Small intestine (tissue), 7 donors: ENCODE data around the gene AFAP1. TPM values are rescaled to one million over a fixed set of nuclear protein-coding genes. Genes with fewer than 3 reads are reported as not detected.

Experiments used
- DNase-seq, 2 donors: peaks; one replicate each; pipeline versions ENCODE4 v3.0.0 to v3.0.0-alpha.2; 2013
- FAIRE-seq: peaks from 2 replicates; lab custom pipeline; 2012; peaks lifted over from hg19 to GRCh38; lab: Jason Lieb, UNC
- H3K27ac ChIP-seq, 3 donors: one replicate each; pipeline ENCODE4 v1.5.1; 2013; ENCODE audit warnings: low read length in 2 of 3, mild to moderate bottlenecking in 2 of 3, control low read depth in 1 of 3, inconsistent platforms in 1 of 3, low read depth in 1 of 3, moderate library complexity in 1 of 3
- H3K27me3 ChIP-seq, 3 donors: one replicate each; pipeline ENCODE4 v1.6.1; 2013; ENCODE audit warnings: low read length in 3 of 3, inconsistent platforms in 1 of 3; ENCODE audit not compliant: control insufficient read depth in 3 of 3, insufficient read depth in 3 of 3
- H3K36me3 ChIP-seq, 3 donors: one replicate each; pipeline ENCODE4 v1.6.1; 2013; ENCODE audit warnings: low read length in 3 of 3, inconsistent platforms in 1 of 3, low read depth in 1 of 3, mild to moderate bottlenecking in 1 of 3, moderate library complexity in 1 of 3; ENCODE audit not compliant: control insufficient read depth in 3 of 3, insufficient read depth in 2 of 3
- H3K4me1 ChIP-seq, 3 donors: one replicate each; pipeline ENCODE4 v1.6.1; 2013; ENCODE audit warnings: low read length in 2 of 3, inconsistent platforms in 1 of 3, low read depth in 1 of 3, mild to moderate bottlenecking in 1 of 3, moderate library complexity in 1 of 3; ENCODE audit not compliant: control insufficient read depth in 3 of 3, insufficient read depth in 2 of 3
- H3K4me3 ChIP-seq, 3 donors: one replicate each; pipeline ENCODE4 v1.5.1; 2013; ENCODE audit warnings: low read length in 3 of 3, control low read depth in 1 of 3, inconsistent platforms in 1 of 3, low read depth in 1 of 3, mild to moderate bottlenecking in 1 of 3, moderate library complexity in 1 of 3
- H3K9me3 ChIP-seq, 2 donors: one replicate each; pipeline ENCODE4 v1.6.1; 2013; ENCODE audit warnings: low read depth in 1 of 2, low read length in 1 of 2; ENCODE audit not compliant: control insufficient read depth in 2 of 2, insufficient read depth in 1 of 2
- WGBS, 3 donors: extraction: QIAGEN DNeasy Blood & Tissue Kit; methylation state at CpG; one replicate each; pipeline ENCODE4 v1.1.7; 2013; 5-methylcytosine and 5-hydroxymethylcytosine counted together
- polyA plus RNA-seq, 4 donors: library from polyadenylated mRNA; stranded (reverse) in 3 of 4; unstranded in 1 of 4; fragments of 200-250 nt in 3 of 4; fragments of 120-200 nt in 1 of 4; gene quantifications; one replicate each; pipeline versions ENCODE4 v1.2.1 to v1.2.3, GENCODE V29; 2013
- donor health status: healthy with polysubstance abuse.
- donor health status: control.
- donor health status: control.
- donor health status: Bipolar disorder and iron deficiency.
- donor health status: healthy.

Gene AFAP1
- polyA plus RNA-seq, 4 donors = 2.2 to 14.0 (median 6.7) TPM

DNA sequence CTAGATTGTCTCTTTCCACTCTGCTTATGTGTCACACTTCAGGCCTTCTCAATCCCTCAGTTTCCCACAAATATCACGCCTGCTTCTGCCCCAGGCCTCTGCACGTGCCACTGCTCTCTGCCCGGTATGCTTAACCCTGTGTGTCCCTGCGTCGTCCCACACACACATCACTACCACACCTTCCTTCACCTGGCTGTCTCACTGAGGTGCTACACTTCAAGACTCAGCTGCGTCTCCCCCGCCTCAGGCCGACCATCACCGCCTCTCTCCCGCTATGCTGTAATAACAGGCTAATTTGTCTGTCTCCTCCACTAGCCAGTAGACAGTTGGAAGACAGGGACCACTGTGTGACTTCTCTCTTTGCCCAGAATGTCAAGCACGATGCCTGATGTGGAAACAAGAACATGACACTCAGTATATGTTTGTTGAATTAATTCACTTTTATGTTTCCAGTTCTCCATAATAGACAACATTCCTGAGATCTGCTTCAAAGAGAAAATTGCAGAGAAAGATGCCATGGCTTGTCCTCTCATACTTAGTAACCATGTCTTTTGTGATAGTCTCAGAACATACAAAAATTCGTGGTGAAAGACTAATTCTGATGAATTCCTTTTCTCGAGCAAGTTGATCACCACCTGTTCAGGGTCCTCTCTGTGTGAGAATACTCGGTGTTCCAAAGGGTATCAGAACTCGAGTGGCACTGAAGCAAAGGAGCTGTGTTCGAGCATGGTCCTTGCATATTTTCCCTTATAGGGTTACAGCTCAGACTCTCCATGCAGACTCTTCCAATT lies 54.2 kb downstream of the AFAP1 start:
- FAIRE-seq = no peak
- H3K27me3 ChIP-seq = no peaks in the 10 kb centered on the region
- peak overlapping the region in 2 of 3 donors; percentile 13 to 23 for H3K27ac ChIP-seq
- H3K9me3 ChIP-seq = peaks cover 0 to 19% of the 10 kb centered on the region in 2 donors
- H3K4me3 ChIP-seq = no peak overlapping the region
- 82 to 87% (median 87%) methylated on average over 16 of the region's 16 CpGs for WGBS, 3 donors
- no peaks in the 10 kb centered on the region for H3K4me1 ChIP-seq
- H3K36me3 ChIP-seq = peaks cover 0 to 5% (median 0%) of the 10 kb centered on the region in 3 donors
- no peak for DNase-seq

DNA sequence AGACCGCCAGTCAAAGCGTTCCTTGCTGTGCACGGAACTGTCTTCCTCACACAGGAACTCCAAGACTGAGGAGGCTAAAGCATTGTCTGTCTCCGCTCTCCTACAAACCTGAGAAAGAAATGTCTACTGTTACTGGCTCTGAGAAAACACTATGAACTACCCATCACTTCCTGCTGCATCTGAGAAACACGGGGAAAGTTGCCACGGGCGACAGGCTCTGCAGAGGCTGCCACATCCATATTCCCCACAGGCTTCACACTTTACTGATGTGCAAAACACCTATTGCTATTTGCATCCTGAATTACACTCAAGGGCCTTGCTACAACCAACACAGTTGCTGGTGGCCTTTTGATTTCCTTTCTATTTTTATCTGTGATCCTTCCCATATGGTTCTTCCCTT lies 59.0 kb downstream of the AFAP1 start:
- Histone ChIP-seq H3K27me3 (no peaks in the 10 kb centered on the region), H3K9me3 (peaks cover 0 to 3% of the 10 kb centered on the region in 2 donors), H3K4me1 (peaks cover 0 to 5% (median 0%) of the 10 kb centered on the region in 3 donors), H3K27ac (no peak overlapping the region), H3K36me3 (peaks cover 0 to 5% (median 0%) of the 10 kb centered on the region in 3 donors), H3K4me3 (no peak overlapping the region)
- no peak for FAIRE-seq
- WGBS, 3 donors = 79 to 85% (median 83%) methylated on average over 7 of the region's 7 CpGs
- no peak for DNase-seq

DNA sequence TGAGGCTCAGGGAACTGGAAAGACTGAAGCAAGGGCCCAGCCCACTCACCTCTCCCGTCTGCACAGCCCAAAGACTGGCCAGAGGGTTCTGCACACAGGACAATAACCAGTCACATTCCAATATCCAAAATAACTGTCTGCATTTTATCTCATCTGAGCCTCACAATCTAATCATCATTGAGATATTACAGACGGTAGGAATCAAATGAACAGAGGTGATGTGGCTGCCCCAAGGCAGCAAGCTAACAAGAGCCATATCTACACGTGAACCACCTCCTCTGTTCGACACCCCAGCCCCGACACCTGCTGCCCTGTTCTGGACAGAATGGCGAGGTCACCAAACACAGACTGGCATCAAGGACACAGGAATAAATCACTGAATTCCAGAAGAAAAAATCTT lies 60.5 kb downstream of the AFAP1 start:
- H3K27ac ChIP-seq = no peak overlapping the region

DNA sequence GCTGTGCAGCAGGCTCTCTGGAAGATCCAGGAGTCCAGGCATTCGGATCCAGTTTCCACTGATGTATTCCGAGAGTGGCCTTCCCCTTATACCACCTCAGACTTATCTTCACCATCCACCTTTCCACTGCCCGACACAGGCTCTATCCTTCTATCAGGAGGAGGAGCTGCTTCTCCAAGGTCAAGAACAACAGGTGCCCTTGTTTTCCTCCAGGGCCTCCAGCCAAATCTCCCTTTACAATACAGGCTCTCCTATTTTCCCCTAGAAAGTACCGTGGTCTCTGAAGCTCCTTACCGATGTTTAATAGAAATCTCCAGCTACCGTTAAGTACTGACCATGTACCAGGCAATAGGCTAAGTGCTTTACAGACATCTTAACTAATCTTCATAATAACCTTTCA lies 61.3 kb downstream of the AFAP1 start:
- H3K9me3 ChIP-seq = no peaks in the 10 kb centered on the region
- no peaks in the 10 kb centered on the region for H3K27me3 ChIP-seq
- WGBS, 3 donors = 31 to 65% (median 49%) methylated on average over 6 of the region's 6 CpGs
- no peaks in the 10 kb centered on the region for H3K36me3 ChIP-seq
- H3K4me1 ChIP-seq = peaks cover 0 to 5% (median 0%) of the 10 kb centered on the region in 3 donors
- H3K27ac ChIP-seq = no peak overlapping the region
- H3K4me3 ChIP-seq = no peak overlapping the region
- FAIRE-seq (no peak), DNase-seq (no peak)

More for the DNA sequence above, 60.5 kb downstream of the AFAP1 start:
- DNase-seq (no peak), FAIRE-seq (no peak)
- Histone ChIP-seq H3K9me3 (peaks cover 0 to 3% of the 10 kb centered on the region in 2 donors), H3K36me3 (peaks cover 0 to 3% (median 0%) of the 10 kb centered on the region in 3 donors), H3K4me3 (no peak overlapping the region), H3K27me3 (no peaks in the 10 kb centered on the region), H3K4me1 (peaks cover 0 to 5% (median 0%) of the 10 kb centered on the region in 3 donors)
- 57 to 77% (median 73%) methylated on average over 6 of the region's 6 CpGs for WGBS, 3 donors

DNA sequence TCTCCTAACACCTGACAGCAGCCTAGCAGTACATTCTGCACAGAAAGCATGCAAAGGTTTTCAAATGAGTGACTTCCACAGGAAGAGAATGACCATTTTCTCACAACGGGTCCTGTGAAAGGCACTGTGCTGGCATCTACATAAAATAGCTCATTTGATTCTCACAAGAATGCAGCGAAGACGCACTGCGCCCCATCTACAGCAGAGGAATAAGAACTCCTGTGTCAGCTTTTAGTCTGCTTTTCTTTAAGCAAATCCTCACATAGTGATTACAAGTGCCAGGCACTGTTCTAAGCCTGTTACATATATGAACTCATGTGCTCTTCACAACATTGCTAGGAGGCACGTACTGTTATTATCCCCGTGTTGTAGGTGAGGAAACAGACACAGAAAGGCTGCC lies 62.5 kb downstream of the AFAP1 start:
- FAIRE-seq = no peak
- peaks cover 0 to 5% (median 0%) of the 10 kb centered on the region in 3 donors for H3K4me1 ChIP-seq
- no peaks in the 10 kb centered on the region for H3K9me3 ChIP-seq
- no peak overlapping the region for H3K4me3 ChIP-seq
- peak overlapping the region in 2 of 3 donors; percentile 12 to 19 for H3K27ac ChIP-seq
- no peaks in the 10 kb centered on the region for H3K36me3 ChIP-seq
- H3K27me3 ChIP-seq = no peaks in the 10 kb centered on the region
- no peak for DNase-seq
- WGBS, 3 donors = 79 to 87% (median 81%) methylated on average over 6 of the region's 6 CpGs

DNA sequence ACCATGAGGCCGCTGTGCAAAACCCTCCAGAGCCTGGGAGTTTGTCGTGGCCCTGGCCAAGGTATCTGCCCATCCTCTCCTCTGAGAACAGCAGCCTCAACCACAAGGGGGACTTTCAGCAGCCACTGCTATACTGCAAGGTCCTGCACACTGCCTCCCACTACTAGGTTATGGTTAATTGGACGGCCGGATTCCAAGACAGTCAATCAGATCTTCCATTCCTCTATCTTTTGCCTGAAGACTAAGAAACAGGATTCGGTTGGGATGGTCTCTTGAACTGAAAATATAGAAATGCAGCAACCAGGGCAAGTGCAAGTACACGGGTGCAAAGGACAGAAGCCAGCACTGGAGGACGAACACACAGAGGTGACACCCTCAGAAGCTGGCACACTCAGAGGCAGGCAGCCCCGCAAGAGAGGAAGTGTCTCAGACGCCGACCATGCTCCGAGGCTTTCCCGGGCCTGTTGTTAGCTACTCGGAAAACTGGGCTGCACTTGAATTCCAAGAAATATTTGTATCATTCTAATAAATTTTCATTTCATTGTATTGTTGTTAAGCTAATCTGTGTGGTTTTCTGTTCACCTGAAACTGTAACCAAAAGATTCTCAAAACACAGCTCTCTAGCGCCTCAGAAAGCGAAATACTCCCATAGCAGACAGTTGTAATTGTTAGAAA lies 63.3 kb downstream of the AFAP1 start:
- Histone ChIP-seq H3K4me3 (no peak overlapping the region), H3K4me1 (peaks cover 0 to 8% (median 0%) of the 10 kb centered on the region in 3 donors), H3K9me3 (peaks cover 0 to 1% of the 10 kb centered on the region in 2 donors), H3K36me3 (peaks cover 0 to 2% (median 0%) of the 10 kb centered on the region in 3 donors), H3K27ac (peak overlapping the region in 2 of 3 donors; percentile 42 to 59), H3K27me3 (no peaks in the 10 kb centered on the region)
- FAIRE-seq (no peak), DNase-seq (peak in 1 of 2 donors; percentile 36)
- 47 to 69% (median 67%) methylated on average over 15 of the region's 15 CpGs for WGBS, 3 donors

DNA sequence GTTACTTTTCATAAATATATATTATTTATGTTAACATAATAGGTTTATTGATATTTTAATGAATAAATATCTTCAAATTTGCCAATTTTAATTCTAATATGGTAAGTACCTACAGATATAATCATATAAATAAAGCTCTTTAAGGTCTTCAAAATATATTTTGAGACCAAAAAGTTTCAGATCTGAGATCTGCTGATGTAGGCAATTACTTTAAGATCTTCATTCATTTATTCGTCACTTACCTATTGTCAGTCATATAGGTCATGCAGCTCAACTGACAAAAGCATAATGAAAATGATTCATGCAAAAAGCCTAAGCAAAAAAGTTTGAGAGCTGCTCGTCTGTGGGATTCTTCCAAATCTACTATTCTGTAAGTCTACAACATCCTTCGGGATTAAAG lies 64.8 kb downstream of the AFAP1 start:
- Histone ChIP-seq H3K27ac (no peak overlapping the region), H3K4me1 (peaks cover 0 to 9% (median 0%) of the 10 kb centered on the region in 3 donors), H3K36me3 (peaks cover 0 to 15% (median 0%) of the 10 kb centered on the region in 3 donors), H3K4me3 (no peak overlapping the region), H3K9me3 (peaks cover 0 to 5% of the 10 kb centered on the region in 2 donors), H3K27me3 (no peaks in the 10 kb centered on the region)
- no peak for DNase-seq
- 92 to 95% (median 93%) methylated on average over 3 of the region's 3 CpGs for WGBS, 3 donors
- FAIRE-seq = no peak

DNA sequence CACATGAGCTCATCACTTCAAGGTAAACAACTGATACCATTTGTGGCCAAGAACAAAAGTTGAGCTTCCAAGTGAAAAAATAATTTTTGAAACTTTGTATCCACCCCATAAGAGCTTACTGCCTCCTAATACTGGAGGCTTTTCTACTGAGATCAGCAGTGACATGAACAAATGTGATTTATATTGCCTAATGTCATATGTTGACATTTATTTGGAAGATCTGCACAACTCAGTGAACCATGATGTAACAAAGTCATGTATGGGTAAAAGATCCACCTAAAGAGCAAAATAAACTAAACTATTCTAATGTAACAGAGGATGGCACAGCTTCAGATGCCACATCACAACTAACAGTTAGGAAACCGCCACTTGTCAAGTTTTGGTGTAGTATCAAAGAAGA lies 65.8 kb downstream of the AFAP1 start:
- Histone ChIP-seq H3K4me1 (peaks cover 0 to 9% (median 0%) of the 10 kb centered on the region in 3 donors), H3K27me3 (no peaks in the 10 kb centered on the region), H3K36me3 (peaks cover 0 to 17% (median 0%) of the 10 kb centered on the region in 3 donors), H3K4me3 (no peak overlapping the region), H3K27ac (no peak overlapping the region), H3K9me3 (peaks cover 0 to 5% of the 10 kb centered on the region in 2 donors)
- DNase-seq (no peak), FAIRE-seq (no peak)
- 92 to 98% (median 97%) methylated on average over 1 of the region's 1 CpG for WGBS, 3 donors
